HEK293 (cell line): ENCODE measurements around the gene USP2.

Experiments used
- CTCF ChIA-PET: fragments of 350-600 bp; formaldehyde crosslinking; extraction: SDS; loops from one replicate; lab custom pipeline; 2021; ENCODE audit warnings: antibody characterized with exemption; lab: Yijun Ruan, JAX
- POLR2A ChIA-PET: fragments of 300-600 bp; formaldehyde crosslinking; extraction: SDS; loops from one replicate; lab custom pipeline; 2020; ENCODE audit warnings: antibody characterized with exemption, inconsistent platforms; lab: Yijun Ruan, JAX
- H3K27ac ChIP-seq: fragments of 200-500 bp; sonication (Bioruptor generic); 2 replicates; pipeline ENCODE4 v1.5.1; 2014; ENCODE audit warnings: low read depth, low read length, control low read depth, inconsistent platforms; ENCODE audit errors: extremely low read depth
- H3K36me3 ChIP-seq, 2 experiments: fragments of 200-500 bp in 1 of 2; sonication (Bioruptor generic) in 1 of 2; 1 replicate in 1 of 2; 2 replicates in 1 of 2; pipeline ENCODE4 v1.5.1; 2014 to 2017; ENCODE audit warnings: inconsistent platforms in 2 of 2, low read length in 2 of 2; ENCODE audit not compliant: control insufficient read depth in 2 of 2, insufficient read depth in 1 of 2
- H3K4me1 ChIP-seq: fragments of 200-500 bp; sonication (Bioruptor generic); 2 replicates; pipeline ENCODE4 v1.5.1; 2014; ENCODE audit warnings: mild to moderate bottlenecking, low read length, inconsistent platforms; ENCODE audit not compliant: control insufficient read depth, insufficient read depth
- H3K4me3 ChIP-seq: 2 replicates; pipeline ENCODE4 v1.5.1; 2011; ENCODE audit warnings: low read depth, mild to moderate bottlenecking, control low read depth, low read length, moderate library complexity
- H3K9me3 ChIP-seq: fragments of 200-500 bp; sonication (Bioruptor generic); 2 replicates; pipeline ENCODE4 v1.5.1; 2014; ENCODE audit warnings: low read depth, low read length, inconsistent platforms; ENCODE audit not compliant: control insufficient read depth, insufficient read depth
- BCL6B ChIP-seq: fragments of 450-650 bp; formaldehyde crosslinking; IDR thresholded peaks from 2 replicates; pipeline ENCODE4 v1.5.1; 2017; ENCODE audit warnings: missing biosample characterization, missing genetic modification characterization
- GFI1B ChIP-seq: fragments of 450-650 bp; formaldehyde crosslinking; IDR thresholded peaks from 2 replicates; pipeline ENCODE4 v1.5.1; 2016; ENCODE audit warnings: missing biosample characterization, missing genetic modification characterization
- PRDM6 ChIP-seq: fragments of 450-650 bp; formaldehyde crosslinking; IDR thresholded peaks from 2 replicates; pipeline ENCODE4 v1.5.1; 2017; ENCODE audit warnings: missing biosample characterization, missing genetic modification characterization
- REPIN1 ChIP-seq: fragments of 450-650 bp; formaldehyde crosslinking; IDR thresholded peaks from 2 replicates; pipeline ENCODE4 v1.5.1; 2017; ENCODE audit warnings: missing biosample characterization, missing genetic modification characterization, low read depth
- SETDB1 ChIP-seq: IDR thresholded peaks from one replicate; pipeline ENCODE4 v1.6.1; 2017; ENCODE audit warnings: mild to moderate bottlenecking, low read length, moderate library complexity, mixed read lengths; ENCODE audit not compliant: insufficient read length
- ZBTB17 ChIP-seq: fragments of 450-650 bp; formaldehyde crosslinking; IDR thresholded peaks from 2 replicates; pipeline ENCODE4 v1.5.1; 2016; ENCODE audit warnings: missing biosample characterization, missing genetic modification characterization
- ZFP3 ChIP-seq: fragments of 450-650 bp; formaldehyde crosslinking; IDR thresholded peaks from 2 replicates; pipeline ENCODE4 v1.5.1; 2016; ENCODE audit warnings: low read depth, missing biosample characterization, missing genetic modification characterization
- ZNF138 ChIP-seq: fragments of 450-650 bp; formaldehyde crosslinking; IDR thresholded peaks from 2 replicates; pipeline ENCODE4 v1.5.1; 2016; ENCODE audit warnings: missing biosample characterization, missing genetic modification characterization, borderline replicate concordance
- ZNF169 ChIP-seq: fragments of 450-650 bp; formaldehyde crosslinking; IDR thresholded peaks from 2 replicates; pipeline ENCODE4 v1.5.1; 2016; ENCODE audit warnings: missing biosample characterization, missing genetic modification characterization
- ZNF266 ChIP-seq: fragments of 450-650 bp; formaldehyde crosslinking; IDR thresholded peaks from 2 replicates; pipeline ENCODE4 v1.5.1; 2016; ENCODE audit warnings: missing biosample characterization, missing genetic modification characterization, low read depth
- ZNF423 ChIP-seq: fragments of 450-650 bp; formaldehyde crosslinking; IDR thresholded peaks from 2 replicates; pipeline ENCODE4 v1.5.1; 2016; ENCODE audit warnings: missing biosample characterization, missing genetic modification characterization
- ZNF510 ChIP-seq: fragments of 450-650 bp; formaldehyde crosslinking; IDR thresholded peaks from 2 replicates; pipeline ENCODE4 v1.5.1; 2018; ENCODE audit warnings: mild to moderate bottlenecking, missing genetic modification characterization, missing biosample characterization; ENCODE audit not compliant: insufficient replicate concordance
- ZNF521 ChIP-seq: fragments of 450-650 bp; formaldehyde crosslinking; IDR thresholded peaks from 2 replicates; pipeline ENCODE4 v1.5.1; 2017; ENCODE audit warnings: missing biosample characterization, mild to moderate bottlenecking, missing genetic modification characterization
- ZNF561 ChIP-seq: fragments of 450-650 bp; IDR thresholded peaks from 2 replicates; pipeline ENCODE4 v1.5.1; 2018; ENCODE audit warnings: missing biosample characterization, missing genetic modification characterization, borderline replicate concordance
- ZNF580 ChIP-seq: fragments of 450-650 bp; formaldehyde crosslinking; IDR thresholded peaks from 2 replicates; pipeline ENCODE4 v1.5.1; 2016; ENCODE audit warnings: missing biosample characterization, missing genetic modification characterization
- ZNF654 ChIP-seq: fragments of 450-650 bp; formaldehyde crosslinking; IDR thresholded peaks from 2 replicates; pipeline ENCODE4 v1.5.1; 2016; ENCODE audit warnings: low read depth, missing biosample characterization, missing genetic modification characterization
- ZNF670 ChIP-seq: fragments of 450-650 bp; formaldehyde crosslinking; IDR thresholded peaks from 2 replicates; pipeline ENCODE4 v1.5.1; 2016; ENCODE audit warnings: missing biosample characterization, missing genetic modification characterization, low read depth
- ZNF768 ChIP-seq: fragments of 450-650 bp; formaldehyde crosslinking; IDR thresholded peaks from 2 replicates; pipeline ENCODE4 v1.5.1; 2018; ENCODE audit warnings: missing biosample characterization, mild to moderate bottlenecking, missing genetic modification characterization
- ZNF777 ChIP-seq: fragments of 450-650 bp; formaldehyde crosslinking; IDR thresholded peaks from 2 replicates; pipeline ENCODE4 v1.5.1; 2017; ENCODE audit warnings: missing biosample characterization, missing genetic modification characterization, borderline replicate concordance
- ZSCAN4 ChIP-seq: fragments of 450-650 bp; formaldehyde crosslinking; IDR thresholded peaks from 2 replicates; pipeline ENCODE4 v1.5.1; 2017; ENCODE audit warnings: missing biosample characterization, missing genetic modification characterization
- TF ChIP-seq, protein P1 (sequence below): fragments of 450-650 bp; formaldehyde crosslinking; conservative IDR thresholded peaks from 2 replicates; pipeline ENCODE4 v1.5.1; 2016; ENCODE audit warnings: low read depth, missing biosample characterization, missing genetic modification characterization
- TF ChIP-seq, protein P2 (sequence below): fragments of 450-650 bp; formaldehyde crosslinking; IDR thresholded peaks from 2 replicates; pipeline ENCODE4 v1.5.1; 2016; ENCODE audit warnings: missing biosample characterization, missing genetic modification characterization

USP2 gene

GRCh38 chr11:119402470-119402869 lies 21.0 kb upstream of the USP2 start:
- Histone ChIP-seq H3K4me1 (no peaks in the 10 kb centered on the region), H3K9me3 (no peaks in the 10 kb centered on the region), H3K36me3 (no peaks in the 10 kb centered on the region), H3K27ac (no peak overlapping the region), H3K4me3 (no peak overlapping the region)
- TF ChIP-seq REPIN1 (tag by site-specific recombination) (no peak), ZFP3 (tag by site-specific recombination) (no peak), ZNF777 (tag by site-specific recombination) (no peak), ZNF670 (tag by site-specific recombination) (no peak), ZNF510 (tag by site-specific recombination) (no peak)
- ChIA-PET POLR2A (interaction anchor here (0.9 kb wide), 1 partner anchor 31 kb away, joined by 6 read pairs; no protein-coding TSS in a partner anchor), CTCF (interaction anchor here (1.0 kb wide), 1 partner anchor 12 kb away, joined by 3 read pairs; no protein-coding TSS in a partner anchor)

DNA sequence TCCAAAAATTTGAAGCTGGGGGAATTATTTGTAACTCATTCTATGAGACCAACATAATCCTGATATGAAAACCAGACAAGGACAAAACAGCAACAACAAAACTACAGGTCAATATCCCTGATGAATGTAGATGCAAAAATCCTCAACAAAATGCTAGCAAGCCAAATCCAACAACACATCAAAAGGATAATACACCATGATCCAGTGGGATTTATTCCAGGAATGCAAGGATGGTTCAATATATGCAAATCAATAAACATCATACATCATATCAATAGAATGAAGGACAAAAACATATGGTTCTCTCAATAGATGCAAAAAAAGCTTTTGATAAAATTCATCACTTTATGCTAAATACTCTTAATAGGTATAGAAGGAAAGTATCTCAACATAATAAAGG lies 19.4 kb upstream of the USP2 start:
- ChIA-PET CTCF (no interaction called here), POLR2A (no interaction called here)
- H3K9me3 ChIP-seq, result no peaks in the 10 kb centered on the region
- TF ChIP-seq GFI1B (tag by site-specific recombination), result no peak
- TF ChIP-seq SETDB1, result peak; percentile 59
- H3K36me3 ChIP-seq, result no peaks in the 10 kb centered on the region
- H3K4me1 ChIP-seq, result no peaks in the 10 kb centered on the region
- no peak overlapping the region for H3K4me3 ChIP-seq
- no peak overlapping the region for H3K27ac ChIP-seq

- Histone ChIP-seq H3K4me1 (no peaks in the 10 kb centered on the region), H3K36me3 (no peaks in the 10 kb centered on the region), H3K27ac (no peak overlapping the region), H3K4me3 (no peak overlapping the region), H3K9me3 (no peaks in the 10 kb centered on the region)
- ChIA-PET CTCF (interaction anchor here (0.8 to 1.3 kb wide), 2 partner anchors 12 to 64 kb away, joined by 3 to 6 read pairs; no protein-coding TSS in a partner anchor), POLR2A (no interaction called here)
- TF ChIP-seq ZNF580 (tag by site-specific recombination) (no peak), PRDM6 (tag by site-specific recombination) (no peak), BCL6B (tag by site-specific recombination) (no peak), ZNF521 (tag by site-specific recombination) (no peak), ZNF138 (tag by site-specific recombination) (no peak), ZNF768 (tag by site-specific recombination) (no peak), ZNF423 (tag by site-specific recombination) (no peak), ZNF654 (tag by site-specific recombination) (no peak), ZNF561 (tag by site-specific recombination) (no peak), ZNF169 (tag by site-specific recombination) (no peak), ZSCAN4 (no peak), ZBTB17 (tag by site-specific recombination) (no peak), ZNF266 (tag by site-specific recombination) (no peak)
- TF ChIP-seq, protein P1, sequence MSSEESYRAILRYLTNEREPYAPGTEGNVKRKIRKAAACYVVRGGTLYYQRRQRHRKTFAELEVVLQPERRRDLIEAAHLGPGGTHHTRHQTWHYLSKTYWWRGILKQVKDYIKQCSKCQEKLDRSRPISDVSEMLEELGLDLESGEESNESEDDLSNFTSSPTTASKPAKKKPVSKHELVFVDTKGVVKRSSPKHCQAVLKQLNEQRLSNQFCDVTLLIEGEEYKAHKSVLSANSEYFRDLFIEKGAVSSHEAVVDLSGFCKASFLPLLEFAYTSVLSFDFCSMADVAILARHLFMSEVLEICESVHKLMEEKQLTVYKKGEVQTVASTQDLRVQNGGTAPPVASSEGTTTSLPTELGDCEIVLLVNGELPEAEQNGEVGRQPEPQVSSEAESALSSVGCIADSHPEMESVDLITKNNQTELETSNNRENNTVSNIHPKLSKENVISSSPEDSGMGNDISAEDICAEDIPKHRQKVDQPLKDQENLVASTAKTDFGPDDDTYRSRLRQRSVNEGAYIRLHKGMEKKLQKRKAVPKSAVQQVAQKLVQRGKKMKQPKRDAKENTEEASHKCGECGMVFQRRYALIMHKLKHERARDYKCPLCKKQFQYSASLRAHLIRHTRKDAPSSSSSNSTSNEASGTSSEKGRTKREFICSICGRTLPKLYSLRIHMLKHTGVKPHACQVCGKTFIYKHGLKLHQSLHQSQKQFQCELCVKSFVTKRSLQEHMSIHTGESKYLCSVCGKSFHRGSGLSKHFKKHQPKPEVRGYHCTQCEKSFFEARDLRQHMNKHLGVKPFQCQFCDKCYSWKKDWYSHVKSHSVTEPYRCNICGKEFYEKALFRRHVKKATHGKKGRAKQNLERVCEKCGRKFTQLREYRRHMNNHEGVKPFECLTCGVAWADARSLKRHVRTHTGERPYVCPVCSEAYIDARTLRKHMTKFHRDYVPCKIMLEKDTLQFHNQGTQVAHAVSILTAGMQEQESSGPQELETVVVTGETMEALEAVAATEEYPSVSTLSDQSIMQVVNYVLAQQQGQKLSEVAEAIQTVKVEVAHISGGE (tag by site-specific recombination), result no peak
- TF ChIP-seq, protein P2, sequence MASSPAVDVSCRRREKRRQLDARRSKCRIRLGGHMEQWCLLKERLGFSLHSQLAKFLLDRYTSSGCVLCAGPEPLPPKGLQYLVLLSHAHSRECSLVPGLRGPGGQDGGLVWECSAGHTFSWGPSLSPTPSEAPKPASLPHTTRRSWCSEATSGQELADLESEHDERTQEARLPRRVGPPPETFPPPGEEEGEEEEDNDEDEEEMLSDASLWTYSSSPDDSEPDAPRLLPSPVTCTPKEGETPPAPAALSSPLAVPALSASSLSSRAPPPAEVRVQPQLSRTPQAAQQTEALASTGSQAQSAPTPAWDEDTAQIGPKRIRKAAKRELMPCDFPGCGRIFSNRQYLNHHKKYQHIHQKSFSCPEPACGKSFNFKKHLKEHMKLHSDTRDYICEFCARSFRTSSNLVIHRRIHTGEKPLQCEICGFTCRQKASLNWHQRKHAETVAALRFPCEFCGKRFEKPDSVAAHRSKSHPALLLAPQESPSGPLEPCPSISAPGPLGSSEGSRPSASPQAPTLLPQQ (tag by site-specific recombination), result no peak
These were observed 16.2 kb upstream of the USP2 start for GRCh38 chr11:119397740-119398139.
